PFSK-1 (cell line): Measurements from ENCODE around the gene TMTC2.

Experiments
- FOXP2 ChIP-seq: optimal IDR thresholded peaks from 2 replicates; pipeline ENCODE3; 2011; ENCODE audit warnings: borderline replicate concordance, control low read depth, inconsistent platforms; ENCODE audit not compliant: insufficient read depth; ENCODE audit errors: extremely low read length, extremely low read depth
- POLR2AphosphoS5 ChIP-seq: IDR thresholded peaks from 2 replicates; pipeline ENCODE4 v1.6.1; 2012; ENCODE audit warnings: low read depth, mild to moderate bottlenecking, control low read depth, low read length, moderate library complexity
- REST ChIP-seq, 2 experiments: IDR thresholded peaks; 2 replicates each; pipeline versions ENCODE4 v1.6.1 to v1.8.0; 2011 to 2012; ENCODE audit warnings: low read depth in 2 of 2, low read length in 2 of 2, control low read depth in 1 of 2, inconsistent platforms in 1 of 2, mild to moderate bottlenecking in 1 of 2, moderate library complexity in 1 of 2; ENCODE audit not compliant: insufficient read depth in 1 of 2
- SIN3A ChIP-seq: IDR thresholded peaks from 2 replicates; pipeline ENCODE4 v1.6.1; 2012; ENCODE audit warnings: mild to moderate bottlenecking, low read length, moderate library complexity, borderline replicate concordance; ENCODE audit not compliant: insufficient read depth
- TAF1 ChIP-seq: IDR thresholded peaks from 2 replicates; pipeline ENCODE4 v1.6.1; 2012; ENCODE audit warnings: low read length, control low read depth, borderline replicate concordance; ENCODE audit not compliant: insufficient read depth

TMTC2 gene

DNA sequence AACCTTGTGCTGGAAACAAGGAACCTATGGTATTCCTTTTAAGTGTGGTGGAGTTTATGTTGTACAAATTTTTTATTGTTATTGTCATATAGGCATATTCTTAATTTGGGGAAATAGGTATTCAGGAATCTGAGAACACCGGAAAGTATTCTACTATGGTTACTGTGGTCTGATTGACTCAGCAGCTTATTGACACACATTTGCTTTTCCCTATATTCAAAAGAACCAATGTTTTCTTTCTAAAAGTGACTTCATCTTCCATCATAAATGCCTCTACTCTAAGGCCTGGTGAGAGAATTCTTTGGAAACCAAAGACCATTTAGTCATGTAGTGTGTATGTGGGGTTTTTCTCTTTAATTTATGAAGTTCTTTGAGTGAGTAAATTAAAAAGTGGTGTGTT, 474.8 kb downstream of the TMTC2 start:
- TF ChIP-seq SIN3A (no peak), TAF1 (no peak), REST (IDR thresholded peaks at IDR 0.05; ENCODE audit: insufficient read depth in 1 of 2, low read depth in 2 of 2, low read length in 2 of 2) (no peak), POLR2AphosphoS5 (no peak), FOXP2 (no peak)

- TF ChIP-seq SIN3A: no peak
- TF ChIP-seq TAF1: no peak
- no peak for TF ChIP-seq FOXP2
- TF ChIP-seq POLR2AphosphoS5: no peak
- TF ChIP-seq REST (IDR thresholded peaks at IDR 0.05; ENCODE audit: insufficient read depth in 1 of 2, low read depth in 2 of 2, low read length in 2 of 2): no peak
Measured at GRCh38 chr12:83168751-83169150, 482.0 kb downstream of the TMTC2 start.

DNA sequence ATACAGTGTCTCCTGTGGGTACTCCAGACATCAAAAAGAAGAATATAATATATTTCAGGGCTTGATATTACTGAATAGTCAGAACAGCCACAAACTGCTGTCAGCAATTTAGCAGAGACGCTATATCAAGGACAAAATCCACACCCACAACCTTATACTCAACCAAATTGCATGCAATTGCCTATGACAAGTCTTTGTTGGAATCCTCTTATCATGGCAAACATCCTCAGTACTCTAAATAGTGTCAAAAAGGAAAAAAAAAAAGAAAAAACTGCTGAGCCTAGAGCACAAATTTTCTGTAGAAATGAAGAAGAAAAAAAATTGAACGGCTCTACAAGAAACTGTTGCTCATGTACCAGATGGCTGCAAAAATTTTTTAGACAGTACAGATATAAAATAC, 485.7 kb downstream of the TMTC2 start:
- TF ChIP-seq SIN3A: no peak
- no peak for TF ChIP-seq POLR2AphosphoS5
- TF ChIP-seq TAF1: no peak
- TF ChIP-seq REST (IDR thresholded peaks at IDR 0.05; ENCODE audit: insufficient read depth in 1 of 2, low read depth in 2 of 2, low read length in 2 of 2): no peak
- TF ChIP-seq FOXP2: no peak

DNA sequence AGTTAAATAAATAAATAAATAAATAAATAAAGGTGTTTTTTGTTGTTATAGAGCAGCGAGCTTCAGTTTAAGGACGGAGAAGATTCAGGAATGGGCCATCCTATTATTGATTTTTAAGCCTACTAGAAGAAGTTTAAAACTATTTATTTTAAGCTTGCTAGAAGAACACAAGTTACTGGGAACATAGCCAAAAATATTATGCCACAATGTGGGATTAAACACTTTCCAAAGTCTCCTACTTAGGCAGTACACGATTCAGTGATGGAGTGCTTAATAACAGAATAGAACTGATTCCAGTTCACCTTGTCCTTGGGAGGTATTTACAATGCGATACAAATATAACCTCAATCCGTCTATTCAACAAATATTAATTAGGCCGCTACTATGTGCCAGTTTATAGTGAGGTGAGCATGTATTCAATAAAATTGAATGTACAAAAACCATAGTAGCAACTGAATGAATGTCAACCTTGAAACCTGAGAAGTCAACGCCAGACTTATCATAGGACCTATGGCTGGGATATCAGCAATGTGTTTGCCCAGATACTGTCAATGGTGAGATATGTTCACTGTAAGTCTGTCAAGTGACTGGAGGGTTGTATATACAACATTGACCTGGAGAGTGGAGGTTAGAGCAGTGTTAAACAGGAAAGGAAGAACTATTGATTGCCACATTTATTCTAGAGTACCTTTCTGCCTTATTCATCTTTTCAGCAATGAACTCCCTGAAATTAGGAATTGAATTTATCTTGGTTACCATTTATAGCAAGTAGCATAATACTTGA, 486.4 kb downstream of the TMTC2 start:
- TF ChIP-seq REST (IDR thresholded peaks at IDR 0.05; ENCODE audit: insufficient read depth in 1 of 2, low read depth in 2 of 2, low read length in 2 of 2) (no peak), TAF1 (no peak), FOXP2 (no peak), SIN3A (no peak), POLR2AphosphoS5 (no peak)

DNA sequence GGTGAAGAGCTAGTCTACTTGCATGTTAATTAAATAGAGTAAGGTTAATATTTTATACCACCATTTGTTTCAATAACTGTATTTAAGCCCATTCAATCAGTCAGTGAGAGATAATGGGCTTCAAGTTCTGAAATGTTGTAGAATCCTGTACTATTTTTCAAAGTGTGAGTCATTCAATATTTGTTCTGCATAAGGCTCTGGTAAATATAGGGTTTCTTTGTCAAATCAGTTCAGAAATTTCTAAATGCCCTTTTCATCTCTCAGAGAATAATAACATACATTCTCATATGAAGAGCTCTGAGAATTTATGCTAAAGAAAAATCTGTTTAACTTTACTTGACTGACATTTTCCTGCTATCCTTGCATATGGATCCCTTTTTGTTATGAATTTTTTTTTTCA, 493.3 kb downstream of the TMTC2 start:
- no peak for TF ChIP-seq TAF1
- no peak for TF ChIP-seq SIN3A
- TF ChIP-seq REST (IDR thresholded peaks at IDR 0.05; ENCODE audit: insufficient read depth in 1 of 2, low read depth in 2 of 2, low read length in 2 of 2): no peak
